GM23248 (cell line): ENCODE measurements around the gene MAN1A1.

Experiments
- EZH2 ChIP-seq: fragments of 200-600 bp; sonication (generic); IDR thresholded peaks from 2 replicates; pipeline ENCODE4 v1.6.1; 2018; ENCODE audit warnings: antibody characterized with exemption, mild to moderate bottlenecking; ENCODE audit not compliant: insufficient read depth, poor library complexity, severe bottlenecking
- EZH2phosphoT487 ChIP-seq: fragments of 200-600 bp; sonication (generic); IDR thresholded peaks from 2 replicates; pipeline ENCODE4 v1.6.1; 2018; ENCODE audit warnings: antibody characterized with exemption, moderate library complexity, mild to moderate bottlenecking, low read depth; ENCODE audit not compliant: insufficient read depth

- TF ChIP-seq EZH2phosphoT487 (no peak), EZH2 (no peak)
Observed at GRCh38 chr6:119241540-119242309, 107.8 kb downstream of the MAN1A1 start.
